HG02938 (cell line): Measurements from ENCODE around the gene MEN1.
A peak's percentile ranks its signal among the peaks of the same experiment; 100 is the strongest.

Experiments used
- ATAC-seq: cut with Tn5 transposase; IDR thresholded peaks from one replicate; pipeline ENCODE4 v1.9.1; 2021; ENCODE audit warnings: mild to moderate bottlenecking, moderate library complexity; ENCODE audit not compliant: unreplicated experiment

Gene MEN1

DNA sequence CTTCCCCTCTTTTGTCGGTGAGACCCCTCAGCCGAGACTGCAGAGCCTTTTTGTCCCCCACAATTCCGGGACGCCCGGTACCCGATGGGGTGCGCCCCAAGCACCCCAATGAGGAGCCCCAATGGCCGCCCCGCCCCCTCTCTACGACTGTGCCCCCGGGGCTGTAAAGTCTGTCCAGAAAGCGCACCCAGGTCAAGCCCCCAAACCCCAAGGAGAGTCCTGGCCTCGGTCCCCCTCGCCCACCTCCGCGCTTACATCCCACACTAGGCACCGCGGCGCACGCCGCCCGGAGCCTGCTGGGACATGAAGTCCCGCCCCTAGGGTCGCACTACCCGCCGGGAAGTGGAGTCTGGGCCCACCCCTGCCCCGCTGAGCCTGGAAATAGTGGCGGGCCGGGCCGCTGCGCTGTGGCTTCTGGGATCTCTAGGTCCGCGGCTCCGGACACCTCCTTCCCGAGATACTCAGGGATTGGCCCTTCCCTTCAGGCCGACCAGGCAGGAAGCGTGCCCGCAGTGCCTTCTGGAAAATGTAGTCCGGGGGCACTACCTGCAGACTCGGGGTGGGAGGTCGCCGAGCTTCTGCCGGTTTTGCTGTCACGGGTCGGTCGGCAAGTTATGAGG lies at the start of gene MEN1:
TSS of gene MEN1 (minus strand) at position 281 of the 620 bp plus-strand sequence. CDS start 442 bp downstream, outside the sequence.
- peak; percentile 45 for ATAC-seq

DNA sequence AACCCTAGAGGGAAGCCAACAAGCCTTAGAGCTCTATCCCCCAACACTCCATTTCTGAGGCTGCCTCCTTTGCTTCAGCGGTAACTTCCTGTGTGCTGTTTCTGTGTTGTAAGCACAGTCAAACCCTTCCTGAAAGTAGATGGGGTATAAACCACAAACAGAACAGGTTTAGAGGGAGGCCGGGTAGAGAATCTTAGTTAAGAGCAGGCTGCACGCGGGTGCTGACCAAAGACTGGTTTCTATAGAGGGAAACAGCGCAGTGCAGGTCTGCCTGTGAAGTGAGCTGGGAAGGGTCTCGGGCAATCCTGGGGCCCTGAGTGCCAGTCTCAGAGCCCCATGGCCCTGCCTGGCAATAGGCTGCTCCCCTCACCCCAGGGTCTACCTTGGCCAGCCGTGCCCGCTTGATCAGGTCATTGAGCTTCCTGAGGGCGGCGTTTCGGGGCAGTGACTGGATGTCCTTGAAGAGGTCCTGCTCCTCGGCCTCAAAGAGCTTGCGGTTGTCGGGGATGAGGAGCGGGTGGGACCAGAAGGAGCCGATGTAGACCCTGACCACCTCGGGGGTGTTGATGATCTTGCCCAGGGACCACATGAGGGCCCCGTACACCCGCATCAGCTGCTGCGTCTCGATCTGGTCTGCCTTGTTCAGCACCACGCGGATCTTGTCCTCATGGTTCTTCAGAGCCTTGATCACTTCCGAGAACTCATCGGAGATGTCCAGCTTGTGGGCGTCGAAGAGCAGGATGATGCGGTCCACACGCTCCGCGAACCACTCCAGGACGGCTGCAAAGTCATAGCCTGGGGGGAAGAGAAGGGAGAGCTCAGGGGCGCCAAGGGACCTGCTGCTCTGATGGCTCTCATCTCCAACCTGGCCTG lies 49.4 kb upstream of the MEN1 start:
- peak; percentile 83 for ATAC-seq

DNA sequence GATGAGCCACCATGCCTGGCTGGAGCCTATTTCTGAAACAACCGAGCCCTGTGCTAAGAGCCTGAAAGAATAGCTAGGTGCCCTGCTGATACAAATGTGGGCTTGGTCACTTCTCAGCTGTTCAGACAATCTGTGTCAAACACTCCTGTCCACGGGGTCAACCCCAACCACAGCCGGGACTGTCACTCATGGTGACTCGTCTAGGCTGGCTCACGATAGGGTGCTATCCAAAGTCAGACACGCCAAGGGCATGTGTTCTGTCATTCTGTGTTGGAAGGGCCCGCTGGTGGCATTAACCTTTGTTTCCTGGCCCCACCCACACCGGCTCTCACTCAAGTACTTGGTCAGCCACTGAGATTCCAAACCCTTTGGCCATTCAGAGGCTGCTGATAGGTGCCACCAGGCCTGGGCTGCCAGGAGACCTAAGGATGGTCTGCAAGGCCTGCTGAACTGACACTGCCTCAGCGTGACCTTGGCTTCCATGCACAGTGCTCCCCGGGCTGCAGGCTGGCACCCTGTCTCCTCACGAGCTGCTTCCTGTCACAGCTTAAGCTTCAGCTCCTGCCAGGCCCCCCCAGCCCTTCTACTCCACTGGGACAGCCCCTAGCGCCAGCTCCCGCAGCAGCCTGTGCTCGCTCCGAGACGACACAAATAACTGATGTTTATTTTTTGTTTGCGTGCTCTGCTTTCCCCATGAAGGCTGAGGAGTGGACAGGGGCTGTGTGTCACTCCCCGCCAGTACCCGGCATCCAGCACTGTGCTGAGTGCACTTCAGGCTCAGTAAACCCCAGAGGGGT lies 48.3 kb upstream of the MEN1 start:
- no peak for ATAC-seq

DNA sequence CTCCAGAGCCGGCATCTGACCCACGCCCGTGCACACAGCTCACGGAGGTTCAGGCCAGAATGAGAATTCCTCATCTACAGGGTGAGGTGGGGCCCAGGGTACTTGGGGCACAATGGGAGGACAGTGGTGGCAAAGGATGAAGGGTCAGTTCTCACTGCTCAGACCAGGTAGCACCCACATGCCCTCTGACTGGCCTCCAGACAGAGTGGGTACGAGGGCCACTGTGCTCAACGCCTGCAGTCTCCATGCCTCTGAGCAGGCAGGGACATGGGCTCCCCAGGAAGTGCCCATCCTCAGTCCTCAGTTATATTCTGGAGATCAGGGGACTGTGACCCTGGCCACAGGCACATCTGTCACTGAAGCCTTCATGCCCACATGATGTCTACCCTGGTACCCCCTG lies 47.1 kb upstream of the MEN1 start:
- ATAC-seq = no peak

DNA sequence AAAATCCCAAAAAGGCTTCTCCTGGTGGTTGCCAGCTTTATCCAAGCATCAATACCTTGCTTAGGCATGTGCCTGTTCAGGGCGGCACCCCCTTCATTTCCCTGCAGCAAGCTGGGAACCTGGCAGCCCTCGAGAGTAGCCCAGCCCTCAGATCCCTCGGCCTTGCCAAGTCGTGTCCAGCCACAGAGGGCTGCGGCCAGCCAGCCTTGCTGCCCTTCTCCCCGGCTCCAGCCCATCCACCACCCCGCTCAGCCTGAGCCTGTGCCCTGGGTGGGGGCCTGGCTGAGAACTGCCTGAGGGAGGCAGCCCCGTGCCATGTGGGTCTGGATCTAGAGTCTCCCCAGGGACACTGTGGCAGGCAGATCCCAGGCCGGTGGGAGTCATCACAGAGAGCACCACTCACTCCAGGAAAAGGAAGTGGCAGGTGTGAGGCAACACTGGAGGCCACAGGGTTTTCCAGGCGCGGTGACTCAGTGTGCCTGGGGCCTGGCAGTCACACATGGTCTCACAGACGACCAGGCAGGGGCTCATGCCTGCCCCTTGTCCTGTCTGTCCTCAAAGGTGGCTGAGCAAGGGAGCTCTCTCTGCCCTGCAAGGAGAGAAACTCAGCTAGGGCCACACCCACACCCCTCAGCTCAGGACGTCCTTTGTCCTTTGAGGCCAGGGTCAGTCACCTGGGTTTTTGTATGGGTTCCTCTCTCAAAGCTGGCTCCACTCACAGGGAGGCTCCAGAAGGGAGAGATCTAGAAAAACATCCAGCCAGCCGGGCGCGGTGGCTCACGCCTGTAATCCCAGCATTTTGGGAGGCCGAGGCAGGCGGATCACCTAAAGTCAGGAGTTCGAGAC lies 46.3 kb upstream of the MEN1 start:
- no peak for ATAC-seq

DNA sequence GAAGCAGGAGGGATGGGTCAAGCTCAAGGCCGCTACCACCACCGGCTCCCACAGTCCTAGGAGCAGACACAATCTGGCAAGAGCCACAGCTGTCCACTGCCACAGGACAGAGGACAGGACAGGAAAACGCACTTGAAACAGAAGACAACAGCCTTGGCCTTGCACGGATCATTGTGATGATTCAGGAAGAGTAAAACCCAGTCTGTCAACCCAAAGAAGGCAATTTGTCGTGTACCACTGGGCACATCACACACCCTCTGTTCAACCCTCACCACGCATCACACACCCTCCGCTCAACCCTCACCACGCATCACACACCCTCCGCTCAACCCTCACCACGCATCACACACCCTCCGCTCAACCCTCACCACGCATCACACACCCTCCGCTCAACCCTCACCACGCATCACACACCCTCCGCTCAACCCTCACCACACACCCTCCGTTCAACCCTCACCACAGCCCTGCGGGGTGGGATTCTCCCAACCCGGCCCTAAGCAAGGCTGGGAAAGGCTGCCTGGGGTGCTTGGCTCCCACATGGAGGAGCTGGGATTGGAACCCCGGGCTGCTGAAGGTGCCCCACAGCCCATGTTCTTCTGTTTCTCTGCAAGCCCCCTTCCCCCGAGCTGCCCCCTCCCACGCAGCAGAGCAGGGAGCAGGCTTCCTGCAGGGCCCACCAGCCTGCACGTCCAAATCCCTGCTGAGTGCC lies 45.4 kb upstream of the MEN1 start:
- no peak for ATAC-seq

DNA sequence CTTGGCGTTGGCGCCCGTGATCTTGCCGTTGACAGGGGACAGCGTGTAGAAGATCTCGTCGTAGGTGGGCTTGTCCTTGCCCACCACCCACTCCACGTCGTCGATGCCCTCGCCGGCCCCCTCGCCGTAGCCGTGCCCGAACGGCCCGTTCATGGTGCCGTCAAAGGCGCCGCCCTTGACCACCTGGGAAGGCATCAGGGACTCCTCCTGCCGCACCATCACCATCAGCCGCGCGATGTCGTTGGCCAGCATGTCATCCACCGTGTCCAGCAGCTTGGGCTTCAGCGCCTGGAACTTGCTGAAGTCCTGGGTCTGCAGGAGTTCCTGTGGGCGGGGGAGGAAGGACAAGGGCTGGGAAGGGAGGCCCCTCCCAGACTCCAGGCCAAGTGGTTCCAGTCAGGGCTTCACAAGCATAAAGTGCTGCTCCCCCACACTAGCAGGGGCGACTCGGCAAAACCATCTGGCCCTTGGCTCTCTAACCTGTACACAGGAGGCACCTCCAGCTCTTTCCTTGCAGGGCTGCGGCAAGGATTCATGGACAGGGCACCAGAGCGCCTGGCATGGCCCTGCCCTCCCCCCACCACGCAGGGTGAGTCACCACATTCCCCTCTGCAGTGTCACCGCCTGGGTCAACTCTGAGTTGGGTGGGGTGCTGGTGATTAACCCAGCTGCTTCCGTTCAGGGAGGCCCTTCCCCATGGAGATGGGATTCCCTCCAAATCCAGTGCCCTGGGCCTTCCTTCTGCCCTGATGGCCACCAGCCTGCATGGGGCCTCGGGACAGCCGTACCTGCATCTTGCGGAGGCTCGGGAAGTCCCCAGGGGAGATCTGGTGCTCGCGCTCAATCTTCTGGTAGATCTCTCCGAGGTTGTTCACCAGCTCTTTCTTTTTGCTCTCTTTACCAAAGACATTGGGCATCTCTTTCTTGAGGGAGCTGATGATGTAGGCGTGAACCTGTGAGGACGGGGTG lies 44.5 kb upstream of the MEN1 start:
- no peak for ATAC-seq

DNA sequence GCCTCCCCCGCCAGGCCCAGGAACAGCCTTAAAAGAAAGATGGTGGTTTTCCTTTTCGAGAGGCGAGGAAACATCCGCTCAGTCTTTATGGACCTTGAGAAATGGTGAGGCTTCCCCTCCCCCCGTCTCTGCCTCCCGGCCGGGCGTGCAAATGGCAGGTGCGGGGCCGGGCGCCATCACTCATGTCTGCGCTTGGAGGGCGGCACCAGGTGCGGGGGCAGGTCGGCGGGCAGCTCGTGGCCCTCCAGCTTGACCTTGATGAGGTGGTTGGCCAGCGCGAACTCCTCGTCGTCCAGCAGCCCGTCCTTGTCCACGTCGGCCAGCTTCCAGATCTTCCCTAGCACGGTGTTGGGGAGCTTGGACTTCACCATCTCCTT lies 43.8 kb upstream of the MEN1 start:
- ATAC-seq = no peak

DNA sequence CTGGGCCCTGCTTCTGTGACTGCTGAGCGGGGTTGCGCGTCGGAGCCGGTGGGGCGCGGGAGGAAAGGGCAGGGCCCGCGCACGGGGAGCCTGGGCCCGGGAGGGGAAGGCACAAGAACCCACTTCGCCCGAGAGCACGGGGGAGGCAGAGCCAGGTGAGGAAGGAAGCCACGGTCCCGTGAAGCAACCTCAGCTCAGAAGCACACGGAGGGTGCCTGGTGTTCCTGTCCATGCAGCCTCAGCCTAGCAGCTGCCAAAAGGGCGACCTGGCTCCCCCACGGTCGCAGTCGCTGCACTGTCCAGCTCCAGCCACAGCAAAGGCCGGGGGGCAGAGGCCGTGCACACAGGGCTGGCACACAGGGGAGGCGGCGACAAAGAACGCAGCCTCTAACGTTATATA lies 43.4 kb upstream of the MEN1 start:
- no peak for ATAC-seq

DNA sequence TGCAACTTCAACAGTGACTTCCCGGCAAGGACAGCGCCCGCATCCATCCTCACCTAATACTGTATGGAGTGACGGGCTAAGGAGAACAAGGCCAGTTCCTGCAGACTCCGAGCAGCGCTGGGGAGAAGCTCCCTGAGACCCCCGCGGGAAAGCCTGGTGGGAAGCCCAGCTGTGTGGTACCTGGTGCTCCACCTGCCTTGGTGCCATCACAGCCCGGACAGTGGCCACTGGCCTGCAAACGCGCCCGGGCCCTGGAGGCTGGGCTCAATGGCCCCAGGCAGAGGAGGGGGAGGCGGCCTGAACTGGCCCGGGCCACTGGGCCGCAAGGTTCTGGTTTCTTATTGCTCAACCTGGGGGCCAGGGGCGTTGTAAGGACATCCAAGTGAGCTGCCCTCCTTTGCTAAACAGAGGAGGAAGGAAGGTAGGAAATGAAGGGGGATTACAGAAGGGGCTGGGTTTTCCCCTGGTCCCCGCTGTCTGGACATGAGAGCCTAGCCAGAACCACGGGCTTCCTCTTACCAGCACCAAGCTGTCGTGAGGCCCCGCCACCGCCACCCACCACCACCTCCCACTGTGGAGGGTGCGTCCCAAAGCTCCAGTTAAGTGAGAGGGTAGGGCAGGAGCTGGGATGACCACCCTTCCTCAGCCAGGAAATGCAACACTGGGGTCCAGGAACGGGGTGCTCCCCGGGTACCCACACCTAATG lies 42.6 kb upstream of the MEN1 start:
- no peak for ATAC-seq

DNA sequence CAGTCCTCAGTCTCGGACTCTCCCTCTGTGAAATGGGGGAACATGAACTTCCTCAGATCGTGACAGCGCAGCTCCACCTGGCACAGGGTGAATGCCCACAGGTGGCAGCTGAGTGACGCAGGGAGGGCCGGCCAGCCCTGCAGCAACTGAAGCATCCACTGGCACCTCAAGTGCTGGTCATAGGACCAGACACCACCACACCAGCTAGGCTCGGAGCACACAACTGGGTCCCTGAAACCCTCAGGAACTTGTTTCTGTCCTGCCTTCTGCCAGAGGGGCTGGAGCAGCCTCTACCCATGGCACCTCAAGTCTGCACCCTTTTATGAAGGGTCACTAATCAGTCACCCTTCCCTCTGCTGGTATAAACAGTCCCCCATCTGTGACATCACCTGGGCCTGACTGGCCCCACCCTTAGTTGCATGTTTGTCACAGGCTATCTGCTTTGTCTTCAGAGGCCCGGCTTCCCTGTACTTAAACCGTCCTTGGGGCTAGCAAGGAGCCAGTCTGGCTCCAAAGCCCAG lies 41.5 kb upstream of the MEN1 start:
- ATAC-seq = peak; percentile 3

DNA sequence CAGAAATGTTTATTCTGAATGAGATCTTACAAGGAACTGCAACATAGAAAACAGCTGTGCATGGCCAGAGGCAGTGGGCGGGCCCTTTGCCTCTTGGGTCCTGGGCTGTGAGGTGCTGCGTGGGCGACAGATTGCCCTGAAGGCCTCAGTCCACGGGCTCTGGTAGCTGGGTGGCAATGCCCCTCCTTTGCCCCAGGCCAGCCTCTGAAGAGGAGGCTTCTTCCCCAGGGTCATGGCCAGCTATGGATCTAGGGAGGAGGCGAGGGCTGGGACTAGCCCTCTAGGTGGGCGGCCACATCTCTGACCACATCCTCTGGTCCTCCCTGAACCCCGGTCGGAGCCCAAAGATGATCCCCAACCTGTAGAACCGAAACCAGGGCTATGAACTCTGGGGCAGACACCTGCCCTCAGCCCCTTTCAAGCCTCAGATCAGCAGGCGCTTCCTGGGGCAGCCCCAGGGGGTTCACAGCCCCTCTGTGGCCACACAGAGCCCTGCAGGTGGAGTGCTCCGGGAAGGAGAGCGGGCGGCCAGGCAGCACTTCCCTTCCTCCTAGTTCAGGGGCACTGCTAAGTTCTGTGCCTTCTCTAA lies 40.7 kb upstream of the MEN1 start:
- peak; percentile 56 for ATAC-seq

DNA sequence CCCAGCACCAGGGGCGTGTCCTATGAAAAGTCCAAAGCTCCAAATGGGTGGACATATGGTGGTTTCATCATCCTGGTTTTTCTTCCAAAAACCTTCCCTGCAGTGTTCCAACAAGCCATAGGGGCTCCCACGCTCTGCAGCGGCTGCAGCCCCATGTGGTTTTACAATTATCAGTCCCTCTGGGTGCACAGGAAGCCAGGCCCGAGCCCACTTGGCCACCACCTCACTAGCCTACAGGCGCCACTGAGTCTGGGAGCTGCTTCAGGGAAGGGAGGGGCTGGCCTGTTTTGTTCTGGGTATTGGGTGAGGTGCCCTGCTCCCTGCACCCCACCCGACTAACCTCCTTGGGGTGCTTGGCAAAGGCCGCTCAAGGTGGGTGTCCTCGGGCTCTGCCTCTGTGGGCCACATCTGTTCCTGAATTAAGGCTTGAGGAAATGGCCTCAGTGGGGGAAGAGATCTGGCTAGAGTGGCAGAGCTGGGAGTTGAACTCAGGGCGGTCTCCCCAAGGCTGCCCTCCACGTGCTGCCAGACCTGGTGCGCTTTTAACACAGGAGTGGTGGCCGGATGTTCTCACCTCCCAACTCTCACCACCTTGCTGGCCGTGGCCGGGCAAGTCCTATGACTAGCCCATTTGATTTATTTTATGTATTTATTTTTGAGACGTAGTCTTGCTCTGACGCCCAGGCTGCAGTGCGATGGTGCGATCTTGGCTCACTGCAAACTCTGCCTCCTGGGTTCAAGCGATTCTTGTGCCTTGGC lies 39.4 kb upstream of the MEN1 start:
- no peak for ATAC-seq

DNA sequence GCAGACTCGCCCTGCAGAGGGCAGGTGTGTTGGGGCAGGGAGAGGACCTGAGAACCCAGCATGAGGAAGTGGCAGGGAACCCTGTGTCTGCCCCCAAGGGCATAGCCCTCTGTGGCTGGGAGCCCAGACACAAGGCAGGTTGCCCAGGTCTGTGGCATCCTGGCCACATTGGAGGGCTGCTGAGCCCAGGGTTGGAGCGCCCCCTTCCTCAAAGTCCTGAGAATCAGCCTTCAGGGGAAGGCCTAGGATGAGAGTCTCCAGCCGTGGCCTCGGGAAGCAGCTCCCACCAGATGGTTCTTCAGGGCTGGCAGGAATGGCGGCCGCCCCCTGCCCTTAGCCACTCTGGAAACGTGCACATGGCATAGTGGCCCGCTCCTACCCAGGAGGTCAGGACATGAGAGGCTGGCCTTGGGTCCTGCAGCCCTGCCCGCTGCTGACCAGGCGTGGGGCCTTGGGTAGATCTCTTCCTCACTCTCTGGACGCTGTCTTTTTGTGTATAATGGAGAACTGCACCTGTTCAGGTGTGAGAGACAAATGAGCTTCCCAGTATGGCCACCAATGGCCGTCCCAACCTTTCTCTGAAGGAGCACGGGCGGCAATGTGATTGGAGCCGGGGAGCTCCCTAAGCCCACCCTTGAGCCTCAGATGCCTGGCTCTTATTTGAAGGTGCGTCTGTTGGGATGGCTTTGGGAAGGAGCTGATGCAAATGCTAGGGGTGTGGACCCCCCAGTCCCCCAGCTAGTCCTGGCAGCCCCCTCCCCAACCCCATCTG lies 38.7 kb upstream of the MEN1 start:
- ATAC-seq = no peak

DNA sequence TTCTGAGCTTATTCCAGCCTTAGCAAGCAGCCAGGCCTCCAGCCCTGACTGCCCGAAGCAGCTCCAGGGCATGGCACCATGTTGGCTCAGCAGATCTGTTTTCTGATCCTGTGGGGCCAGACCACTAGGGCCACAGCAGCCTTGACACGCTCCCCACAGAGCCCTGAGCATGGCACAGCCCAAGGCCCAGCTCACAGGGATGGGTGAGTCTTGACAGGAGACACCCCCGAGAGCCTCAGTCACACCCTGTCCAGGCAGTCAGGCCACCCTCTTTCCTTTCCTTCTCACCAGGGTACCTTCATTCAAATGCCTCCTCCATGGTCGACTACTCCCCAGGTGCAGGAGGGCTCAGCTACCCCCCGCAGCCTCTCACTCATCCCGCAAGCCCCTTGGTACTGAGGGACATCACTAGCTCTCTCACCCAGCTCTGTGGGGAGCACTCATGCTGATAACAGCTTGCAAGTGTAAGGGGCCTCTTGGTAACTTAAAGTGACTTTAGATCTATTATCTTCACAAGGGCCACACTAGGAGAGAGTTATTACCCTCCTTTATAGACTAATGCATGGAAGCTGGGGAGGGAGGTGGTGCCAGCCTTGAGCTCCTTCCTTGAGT lies 38.0 kb upstream of the MEN1 start:
- ATAC-seq = no peak
